ENCODE measurements around the gene KRTAP5-7. TPM values are rescaled to one million over a fixed set of nuclear protein-coding genes. Genes with fewer than 3 reads are reported as not detected.

Gene KRTAP5-7
- total and polyA plus RNA-seq, 2 of the 8 experiments (the other 6 are each of a cell fraction or from before 2014, with no cell fraction given): not detected

- TF ChIP-seq SIRT6 (IDR thresholded peaks at IDR 0.05; ENCODE audit: low read length) (no peak), BCL11A (IDR thresholded peaks at IDR 0.05; ENCODE audit: low read depth in 2 of 2, low read length in 2 of 2) (no peak), NANOG (IDR thresholded peaks at IDR 0.05; ENCODE audit: insufficient read depth, low read depth, low read length, poor library complexity, severe bottlenecking) (no peak), HDAC6 (IDR thresholded peaks at IDR 0.05; ENCODE audit: low read depth, low read length) (no peak), RXRA (IDR thresholded peaks at IDR 0.05; ENCODE audit: insufficient read depth, low read depth, low read length) (no peak), USF2 (IDR thresholded peaks at IDR 0.05; ENCODE audit: low read length) (no peak), BACH1 (IDR thresholded peaks at IDR 0.05; ENCODE audit: low read length) (no peak), E2F6 (IDR thresholded peaks at IDR 0.05) (no peak)
Observed at GRCh38 chr11:71502871-71503435, 24.1 kb upstream of the KRTAP5-7 start (continued).
